GM19023 (cell line): Measurements from ENCODE around the gene RBPJ.
"Not testable (repeated sequence)": the region's sequence is repeated elsewhere in the genome, so short reads cannot be mapped to it uniquely, and the experiment has no call there.

ENCODE experiments used
- ATAC-seq: cut with Tn5 transposase; IDR thresholded peaks from one replicate; pipeline ENCODE4 v1.9.1; 2021; ENCODE audit warnings: mild to moderate bottlenecking, moderate library complexity; ENCODE audit not compliant: unreplicated experiment

Gene RBPJ

GRCh38 chr4:26369132-26369531, 48.3 kb downstream of the RBPJ start:
- no peak for ATAC-seq

DNA sequence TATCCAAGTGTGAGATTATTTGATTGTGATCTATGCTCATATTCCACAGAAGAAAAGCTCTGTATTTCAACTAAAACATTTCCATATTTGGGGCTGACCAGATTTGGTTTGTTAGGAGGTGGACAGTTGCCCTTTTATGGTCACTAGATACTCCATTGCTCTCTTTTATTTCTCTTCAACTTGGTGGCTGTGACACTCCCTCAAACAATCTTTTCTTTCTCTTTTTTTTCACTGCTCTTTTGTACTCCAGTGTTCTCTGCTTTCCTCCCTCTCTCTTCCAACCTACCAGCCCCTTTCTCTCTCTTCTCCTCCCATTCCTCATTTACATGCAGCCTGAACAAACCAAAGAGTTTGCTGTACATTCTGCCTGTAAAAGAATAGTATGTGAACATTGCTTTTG, 48.8 kb downstream of the RBPJ start:
- no peak for ATAC-seq

GRCh38 chr4:26372076-26372475, 51.3 kb downstream of the RBPJ start:
- no peak for ATAC-seq

- ATAC-seq, result peak; percentile 88
Measured at GRCh38 chr4:26372525-26373172, 51.8 kb downstream of the RBPJ start.

DNA sequence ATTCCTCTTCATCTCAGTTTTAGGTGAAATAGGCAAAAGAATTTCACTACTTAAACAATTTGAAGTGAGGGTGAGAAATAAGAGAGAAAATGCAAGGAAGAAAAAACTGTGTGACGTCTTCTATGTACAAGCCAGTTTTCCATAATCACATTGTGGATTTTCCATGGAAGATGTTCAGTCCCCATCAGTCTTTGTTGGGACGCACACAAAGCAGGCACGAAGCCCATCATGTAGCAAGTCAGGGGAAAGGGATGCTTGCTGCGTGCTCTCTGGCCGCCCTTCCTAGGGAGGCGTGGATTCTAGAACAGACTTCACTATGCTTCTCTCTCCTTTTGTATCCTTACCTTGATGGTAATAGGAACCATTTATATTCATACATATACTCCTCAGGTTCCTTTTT, 54.7 kb downstream of the RBPJ start:
- no peak for ATAC-seq

- no peak for ATAC-seq
Measured at GRCh38 chr4:26377328-26378311, 56.8 kb downstream of the RBPJ start.

GRCh38 chr4:26379837-26380236, 59.0 kb downstream of the RBPJ start:
- ATAC-seq, result no peak

DNA sequence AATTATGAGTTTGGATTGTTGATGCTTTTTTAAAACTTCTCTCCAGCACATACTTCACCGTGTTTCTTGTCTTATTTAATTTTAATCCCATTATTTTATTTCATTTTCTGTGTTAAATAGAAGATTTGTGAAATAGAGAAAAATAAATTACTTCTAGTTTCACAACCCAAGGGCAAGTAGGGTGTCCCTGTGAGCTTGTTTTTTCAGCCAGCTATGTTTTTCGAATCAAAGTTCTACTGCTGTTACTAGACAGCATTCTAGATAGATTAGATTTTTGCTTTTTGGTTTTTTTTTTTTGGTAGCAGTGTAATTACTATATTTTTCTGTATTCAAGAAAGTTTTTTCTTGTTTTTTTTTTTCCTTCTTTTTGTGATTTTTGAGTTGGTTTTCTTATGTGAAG, 59.9 kb downstream of the RBPJ start:
- ATAC-seq, result no peak

GRCh38 chr4:26384380-26385057, 63.7 kb downstream of the RBPJ start:
- no peak for ATAC-seq

- ATAC-seq, result no peak
Measured at GRCh38 chr4:26385690-26386089, 64.9 kb downstream of the RBPJ start.

GRCh38 chr4:26386386-26386785, 65.6 kb downstream of the RBPJ start:
- ATAC-seq, result no peak

GRCh38 chr4:26388671-26389070, 67.9 kb downstream of the RBPJ start:
- no peak for ATAC-seq

DNA sequence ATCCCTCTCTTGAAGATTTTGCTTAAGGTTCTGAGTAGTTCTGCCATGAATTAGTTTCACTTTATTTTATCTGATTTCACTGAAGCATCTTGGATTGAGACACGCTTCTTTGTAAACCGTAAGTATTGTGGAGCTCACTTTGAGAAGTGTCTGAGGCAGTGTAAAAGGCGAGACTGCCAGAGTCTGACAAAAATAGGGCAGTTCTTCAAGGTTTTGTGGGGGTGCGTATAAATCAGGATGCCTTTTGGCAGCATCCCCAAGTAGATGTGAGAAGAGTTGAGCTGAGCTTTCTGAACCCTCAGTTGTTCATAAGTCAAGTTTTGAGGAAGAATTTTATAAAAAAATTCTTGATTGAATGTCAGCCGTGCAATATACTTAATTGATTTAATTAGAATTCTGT, 76.3 kb downstream of the RBPJ start:
- ATAC-seq, result no peak

DNA sequence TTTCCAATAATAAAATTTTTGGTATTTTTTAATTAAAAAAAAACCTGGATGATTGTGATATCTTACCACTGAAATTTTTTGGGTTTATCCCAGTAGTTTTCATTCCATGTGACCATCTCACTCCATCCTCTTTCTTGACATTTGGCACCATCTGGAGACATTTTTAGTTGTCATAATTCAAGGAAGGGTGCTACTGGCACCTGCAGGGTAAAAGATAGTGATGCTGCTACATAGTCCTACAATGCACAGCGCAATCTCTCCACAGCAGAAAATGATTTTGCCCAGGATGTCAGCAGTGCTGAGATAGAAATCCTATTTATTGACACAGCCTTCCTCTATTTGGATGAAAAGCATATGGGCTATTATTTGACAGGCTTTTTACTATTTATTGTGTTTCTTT, 79.3 kb downstream of the RBPJ start:
- ATAC-seq, result no peak

- not testable (repeated sequence) for ATAC-seq
Measured at GRCh38 chr4:26402017-26402416, 81.2 kb downstream of the RBPJ start.

DNA sequence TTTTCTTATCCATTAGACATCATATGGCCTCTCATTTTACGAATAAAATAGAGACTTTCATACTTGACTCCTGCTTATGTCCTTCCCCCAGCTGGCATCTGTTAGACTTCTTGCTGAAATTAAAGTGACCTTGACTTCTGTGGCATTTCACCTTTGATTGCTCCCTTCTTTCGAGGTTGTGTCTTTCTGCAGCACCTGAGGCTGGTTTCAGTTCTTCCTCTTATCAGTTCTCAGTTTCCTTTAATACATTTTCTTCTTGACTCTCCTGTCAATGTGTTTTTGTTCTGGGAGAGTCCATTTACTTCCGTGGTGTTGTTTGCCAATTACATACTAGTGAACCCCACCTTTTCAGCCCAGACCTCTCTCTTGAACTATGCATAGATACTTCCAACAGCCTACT, 81.6 kb downstream of the RBPJ start:
- no peak for ATAC-seq

DNA sequence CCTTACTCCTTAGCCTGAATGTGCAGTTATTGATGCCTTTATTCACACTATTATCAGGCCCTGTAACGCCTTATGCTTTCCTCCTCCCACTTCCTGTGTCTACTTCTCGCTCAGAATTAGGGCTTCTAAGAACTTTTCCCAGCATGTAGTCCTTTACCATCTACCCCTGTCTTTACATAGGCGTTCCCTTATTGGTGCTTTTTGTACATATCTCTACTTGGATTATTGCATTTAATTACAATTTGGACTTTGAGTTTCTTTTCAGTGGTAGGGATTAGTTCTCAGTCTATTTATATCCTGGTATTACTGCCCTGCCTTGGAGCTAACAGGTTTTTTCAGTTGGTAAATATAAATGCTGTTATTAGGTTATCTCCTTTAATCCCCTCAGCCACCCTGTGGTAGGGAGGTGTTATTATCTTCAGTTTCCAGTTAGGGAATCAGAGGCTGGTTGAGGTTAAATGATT, 84.0 kb downstream of the RBPJ start:
- ATAC-seq, result no peak

DNA sequence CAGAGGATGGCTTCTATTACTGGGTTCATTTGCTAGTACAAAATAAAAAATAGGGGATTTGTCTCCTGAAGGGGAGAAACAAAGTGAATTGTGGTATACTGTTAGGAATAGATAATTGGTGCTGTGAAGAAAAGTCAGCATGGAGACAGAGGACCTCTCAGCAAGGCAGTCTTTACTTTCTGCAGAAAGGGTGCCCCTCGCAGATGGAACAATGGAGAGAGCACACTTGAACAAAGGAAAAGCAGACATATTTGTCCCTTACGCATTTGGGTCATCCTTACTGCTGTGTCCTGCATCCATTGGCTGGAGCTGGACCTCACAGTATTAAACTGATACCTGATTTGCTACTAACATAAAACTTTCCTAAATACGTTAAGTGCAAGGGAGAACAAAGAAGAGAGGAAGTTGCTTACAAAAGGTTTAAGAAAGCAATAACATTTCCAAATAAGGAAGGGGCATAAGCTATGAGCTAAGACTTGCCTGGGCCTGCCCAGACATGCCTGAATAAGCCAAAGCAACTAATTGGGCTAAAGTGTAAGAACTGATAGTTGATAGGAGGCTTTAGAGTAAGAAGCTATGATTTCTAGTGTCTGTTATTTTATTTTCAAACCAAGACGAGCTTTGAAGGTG, 85.6 kb downstream of the RBPJ start:
- no peak for ATAC-seq

- no peak for ATAC-seq
Measured at GRCh38 chr4:26407476-26407875, 86.7 kb downstream of the RBPJ start.

DNA sequence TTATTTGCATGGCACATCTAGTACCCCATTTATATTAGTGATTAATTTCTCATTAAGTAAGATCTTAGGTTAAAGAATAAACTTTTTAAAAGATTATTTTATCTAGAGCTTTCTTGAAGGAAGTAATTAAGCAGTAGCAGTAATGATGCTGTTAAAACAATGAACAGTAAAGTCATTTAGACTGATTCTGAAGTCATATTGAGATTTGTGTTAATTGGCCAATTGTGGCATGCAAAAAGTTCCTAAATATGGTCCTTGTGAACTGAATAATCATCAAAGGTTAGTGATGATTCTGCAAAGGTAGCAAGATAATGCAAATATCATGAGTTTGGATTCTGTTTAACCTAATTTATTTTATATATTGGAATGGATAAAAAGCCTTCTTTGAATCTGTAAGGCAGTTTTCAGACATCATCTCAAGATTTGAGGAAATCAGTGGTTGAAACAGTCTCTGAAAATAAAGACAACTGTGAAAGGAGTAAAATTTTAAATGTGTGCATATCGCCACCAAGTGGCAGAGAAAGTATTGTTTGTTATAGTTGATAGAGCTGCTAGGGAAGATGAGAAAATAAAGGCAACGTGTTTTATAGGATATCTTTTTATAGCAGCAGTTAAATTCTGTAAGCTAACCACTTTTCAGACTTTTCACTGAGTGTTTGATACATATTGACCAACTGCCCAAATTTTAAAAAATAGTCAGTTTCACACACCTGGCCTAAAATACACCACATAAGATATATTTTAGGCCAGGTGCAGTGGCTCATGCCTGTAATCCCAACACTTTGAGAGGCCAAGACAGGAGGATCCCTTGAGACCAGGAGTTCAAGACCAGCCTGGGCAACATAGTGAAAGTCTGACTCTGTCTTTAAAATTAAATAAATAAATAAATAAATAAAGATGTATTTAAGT, 89.8 kb downstream of the RBPJ start:
- ATAC-seq, result peak; percentile 57
